HCT116 (cell line): ENCODE results near the gene KASH5. TPM values are rescaled to one million over a fixed set of nuclear protein-coding genes. Genes with fewer than 3 reads are reported as not detected.
A peak's percentile ranks its signal among the peaks of the same experiment; 100 is the strongest.

Source experiments
- ATAC-seq: fragments of 200-7000 bp; cut with Tn5 transposase; 2 replicates; pipeline ENCODE4 v1.9.1; 2020; ENCODE audit warnings: mild to moderate bottlenecking, moderate library complexity
- BruUV-seq: library from RNA; stranded (reverse); fragments of 400-500 nt; replicated peaks from 2 replicates; lab custom pipeline; 2021; lab: Mats Ljungman, UMichigan
- CTCF ChIA-PET: fragments of 300-600 bp; sonication (Branson Sonifier 250); formaldehyde crosslinking; loops from one replicate; lab custom pipeline; 2021; ENCODE audit warnings: antibody characterized with exemption; lab: Charles Lee
- POLR2A ChIA-PET: fragments of 300-600, 350-600 bp; sonication (Branson Sonifier 250); formaldehyde crosslinking; loops from one replicate; lab custom pipeline; 2021; ENCODE audit warnings: antibody characterized with exemption; lab: Charles Lee
- RAD21 ChIA-PET, 2 experiments: fragments of 300-600 bp; sonication (Branson Sonifier 250); formaldehyde crosslinking; loops; one replicate each; lab custom pipeline; 2023; ENCODE audit warnings: low total read pairs in 2 of 2; ENCODE audit not compliant: uncharacterized antibody in 2 of 2, unreplicated experiment in 2 of 2, low non-redundant PET in 1 of 2; lab: Charles Lee
- DNase-seq: peaks from one replicate; pipeline ENCODE4 v3.0.0-alpha.2; 2010; ENCODE audit warnings: low read depth, low spot score
- H2AFZ ChIP-seq: fragments of 200-600 bp; shearing (Covaris generic), sonication (generic); 2 replicates; pipeline ENCODE4 v1.6.1; 2017; ENCODE audit warnings: low read depth, mixed run types, mixed read lengths, antibody characterized with exemption, low read length; ENCODE audit not compliant: poor library complexity, severe bottlenecking
- H3K27ac ChIP-seq: 2 replicates; pipeline ENCODE4 v1.5.1; 2012; ENCODE audit warnings: low read depth, low read length
- H3K27me3 ChIP-seq: fragments of 200-600 bp; sonication (generic); 2 replicates; pipeline ENCODE4 v1.6.1; 2016; ENCODE audit warnings: mixed run types, low read length, mixed read lengths; ENCODE audit not compliant: insufficient read depth
- H3K36me3 ChIP-seq, 2 experiments: fragments of 200-500 bp in 1 of 2; fragments of 200-600 bp in 1 of 2; sonication (Bioruptor generic) in 1 of 2; sonication (generic) in 1 of 2; 2 replicates each; pipeline versions ENCODE4 v1.5.1 to v1.6.1; 2014 to 2016; ENCODE audit warnings: low read length in 2 of 2, inconsistent platforms in 1 of 2, mixed read lengths in 1 of 2, mixed run types in 1 of 2; ENCODE audit not compliant: insufficient read depth in 2 of 2, control insufficient read depth in 1 of 2
- H3K4me1 ChIP-seq, 2 experiments: fragments of 200-600 bp in 1 of 2; sonication (generic) in 1 of 2; 2 replicates each; pipeline versions ENCODE4 v1.5.1 to v1.6.1; 2012 to 2017; ENCODE audit warnings: low read length in 2 of 2, inconsistent platforms in 1 of 2, mild to moderate bottlenecking in 1 of 2, mixed read lengths in 1 of 2, mixed run types in 1 of 2, moderate library complexity in 1 of 2; ENCODE audit not compliant: insufficient read depth in 2 of 2, control insufficient read depth in 1 of 2
- H3K4me2 ChIP-seq: fragments of 200-600 bp; sonication (generic); 2 replicates; pipeline ENCODE4 v1.6.1; 2017; ENCODE audit warnings: mixed run types, low read length, mixed read lengths
- H3K4me3 ChIP-seq, 2 experiments: fragments of 200-600 bp in 1 of 2; sonication (generic) in 1 of 2; replicated peaks in 1 of 2; 2 replicates each; pipeline ENCODE4 v1.5.1; 2011 to 2016; ENCODE audit warnings: low read length in 2 of 2, control low read depth in 1 of 2, low read depth in 1 of 2, mild to moderate bottlenecking in 1 of 2, mixed read lengths in 1 of 2, mixed run types in 1 of 2
- H3K79me2 ChIP-seq: fragments of 200-600 bp; sonication (generic); 2 replicates; pipeline ENCODE4 v1.6.1; 2017; ENCODE audit warnings: mild to moderate bottlenecking, mixed run types, low read length, moderate library complexity, mixed read lengths; ENCODE audit not compliant: insufficient read depth
- H3K9ac ChIP-seq: fragments of 200-600 bp; sonication (generic); 2 replicates; pipeline ENCODE4 v1.6.1; 2016; ENCODE audit warnings: low read length, mixed read lengths
- H3K9me2 ChIP-seq: fragments of 200-600 bp; sonication (generic), shearing (Covaris generic); 2 replicates; pipeline ENCODE4 v1.6.1; 2017; ENCODE audit warnings: mixed run types, mild to moderate bottlenecking, moderate library complexity; ENCODE audit not compliant: insufficient read depth
- H3K9me3 ChIP-seq, 2 experiments: fragments of 200-500 bp in 1 of 2; fragments of 200-600 bp in 1 of 2; sonication (Bioruptor generic) in 1 of 2; sonication (generic) in 1 of 2; 2 replicates each; pipeline ENCODE4 v1.6.1; 2014 to 2017; ENCODE audit warnings: low read length in 2 of 2, mixed read lengths in 2 of 2, inconsistent platforms in 1 of 2, low read depth in 1 of 2, mild to moderate bottlenecking in 1 of 2, mixed run types in 1 of 2, moderate library complexity in 1 of 2; ENCODE audit not compliant: control insufficient read depth in 1 of 2, insufficient read depth in 1 of 2
- H4K20me1 ChIP-seq: fragments of 200-600 bp; sonication (generic), shearing (Covaris generic); 2 replicates; pipeline ENCODE4 v1.6.1; 2017; ENCODE audit warnings: mixed run types, mild to moderate bottlenecking, moderate library complexity; ENCODE audit not compliant: insufficient read depth
- ATF3 ChIP-seq: IDR thresholded peaks from 2 replicates; pipeline ENCODE4 v1.6.1; 2012
- CBX3 ChIP-seq: IDR thresholded peaks from 2 replicates; pipeline ENCODE4 v1.6.1; 2012; ENCODE audit warnings: low read depth
- CEBPB ChIP-seq: IDR thresholded peaks from 2 replicates; pipeline ENCODE4 v1.6.1; 2012; ENCODE audit warnings: low read depth
- CTCF ChIP-seq, 3 experiments: fragments of 200-600 bp in 1 of 3; sonication (generic) in 1 of 3; IDR thresholded peaks in 2 of 3; conservative IDR thresholded peaks in 1 of 3; 2 replicates each; pipeline ENCODE4 v1.5.1; 2012 to 2017; ENCODE audit warnings: low read depth in 2 of 3, low read length in 2 of 3, antibody characterized with exemption in 1 of 3, borderline replicate concordance in 1 of 3, control low read depth in 1 of 3, mild to moderate bottlenecking in 1 of 3, mixed read lengths in 1 of 3, mixed run types in 1 of 3, moderate library complexity in 1 of 3; ENCODE audit not compliant: insufficient read depth in 1 of 3
- EGR1 ChIP-seq: IDR thresholded peaks from 2 replicates; pipeline ENCODE4 v1.6.1; 2012; ENCODE audit warnings: low read depth
- ELF1 ChIP-seq: IDR thresholded peaks from 2 replicates; pipeline ENCODE4 v1.6.1; 2012; ENCODE audit warnings: low read depth, borderline replicate concordance
- EZH2phosphoT487 ChIP-seq: fragments of 200-600 bp; IDR thresholded peaks from 2 replicates; pipeline ENCODE4 v1.6.1; 2018; ENCODE audit warnings: antibody characterized with exemption, borderline replicate concordance
- JUND ChIP-seq: IDR thresholded peaks from 2 replicates; pipeline ENCODE4 v1.6.1; 2012
- MAX ChIP-seq: IDR thresholded peaks from 2 replicates; pipeline ENCODE4 v1.6.1; 2012
- SIN3A ChIP-seq: IDR thresholded peaks from 2 replicates; pipeline ENCODE4 v1.6.1; 2012; ENCODE audit warnings: low read depth
- SRF ChIP-seq: IDR thresholded peaks from 2 replicates; pipeline ENCODE4 v1.6.1; 2012; ENCODE audit warnings: low read depth
- YY1 ChIP-seq: IDR thresholded peaks from 2 replicates; pipeline ENCODE4 v1.6.1; 2011; ENCODE audit warnings: low read length, low read depth, moderate library complexity, mild to moderate bottlenecking; ENCODE audit not compliant: insufficient replicate concordance; ENCODE audit errors: extremely low read depth
- ZBTB33 ChIP-seq: IDR thresholded peaks from 2 replicates; pipeline ENCODE4 v1.6.1; 2011; ENCODE audit warnings: mild to moderate bottlenecking, low read length, moderate library complexity; ENCODE audit not compliant: insufficient replicate concordance; ENCODE audit errors: extremely low read depth
- ZFX ChIP-seq: fragments of 450-650 bp; IDR thresholded peaks from 2 replicates; pipeline ENCODE4 v1.6.1; 2017
- ZNF274 ChIP-seq: fragments of 200-500 bp; sonication (Bioruptor generic); IDR thresholded peaks from 2 replicates; pipeline ENCODE4 v1.6.1; 2014; ENCODE audit warnings: mild to moderate bottlenecking, low read depth, low read length, inconsistent platforms
- intact Hi-C: fragments of 100-400 bp; cut with micrococcal nuclease; formaldehyde crosslinking; loops from 2 replicates; pipeline ENCODE4 v1.10.0; 2022
- total RNA-seq: library from RNA; stranded (reverse); gene quantifications from one replicate; pipeline ENCODE4 v1.2.1, GENCODE V29; 2021; ENCODE audit not compliant: unreplicated experiment

Gene KASH5
- total RNA-seq, 1 experiment from 2014 or later, result not detected

- Histone ChIP-seq H2AFZ (no peak overlapping the region), H3K27me3 (peaks cover 18% of the 10 kb centered on the region), H3K36me3 (no peaks in the 10 kb centered on the region), H3K27ac (no peak overlapping the region), H3K4me3 (no peak overlapping the region), H3K4me2 (no peak overlapping the region), H3K9ac (no peak overlapping the region), H3K9me2 (no peaks in the 10 kb centered on the region), H3K4me1 (peaks cover 0 to 3% of the 10 kb centered on the region in 2 experiments; a peak in 1 of 4 replicates), H3K9me3 (no peaks in the 10 kb centered on the region), H3K79me2 (no peaks in the 10 kb centered on the region), H4K20me1 (no peaks in the 10 kb centered on the region)
- ChIA-PET CTCF (no interaction called here), RAD21 (no interaction called here), POLR2A (interaction anchor here (0.6 to 1.3 kb wide), 3 partner anchors 9 to 283 kb away, joined by 3 to 4 read pairs (median 3); partner anchors contain the start of gene GFY)
- intact Hi-C loops, result no loop called here
- TF ChIP-seq ZBTB33, result no peak
- no peak for TF ChIP-seq CEBPB
- TF ChIP-seq SRF, result no peak
- no peak for TF ChIP-seq EGR1
- TF ChIP-seq ZFX, result no peak
- TF ChIP-seq SIN3A, result no peak
- no TSS peak for BruUV-seq
- peak; percentile 40; the same call in 1 of the 2 replicates for ATAC-seq
- DNase-seq, result no peak
These were observed 47.0 kb downstream of the KASH5 start for GRCh38 chr19:49434907-49435583.

- ChIA-PET RAD21 (no interaction called here), POLR2A (interaction anchor here (1.0 kb wide), 1 partner anchor 282 kb away, joined by 3 read pairs; no protein-coding TSS in a partner anchor), CTCF (no interaction called here)
- Histone ChIP-seq H3K4me3 (no peak overlapping the region), H3K9me3 (no peaks in the 10 kb centered on the region), H3K4me1 (peaks cover 0 to 3% of the 10 kb centered on the region in 2 experiments; a peak in 1 of 4 replicates), H3K4me2 (no peak overlapping the region), H3K9ac (no peak overlapping the region), H3K9me2 (no peaks in the 10 kb centered on the region), H2AFZ (no peak overlapping the region), H3K27ac (no peak overlapping the region), H3K27me3 (peaks cover 21% of the 10 kb centered on the region), H3K79me2 (no peaks in the 10 kb centered on the region), H3K36me3 (no peaks in the 10 kb centered on the region), H4K20me1 (no peaks in the 10 kb centered on the region)
- intact Hi-C loops, result no loop called here
- DNase-seq, result no peak
- ATAC-seq, result no peak
- TF ChIP-seq JUND (no peak), CTCF (IDR thresholded peaks at IDR 0.05 in 2 of 3, conservative IDR thresholded peaks at IDR 0.05 in 1 of 3; ENCODE audit: borderline replicate concordance in 1 of 3, insufficient read depth in 1 of 3, low read depth in 2 of 3, low read length in 2 of 3) (no peak), CBX3 (no peak), EGR1 (no peak), YY1 (no peak), ATF3 (no peak), ZNF274 (no peak), ELF1 (no peak), MAX (no peak), EZH2phosphoT487 (no peak)
- no TSS peak for BruUV-seq
These were observed 47.6 kb downstream of the KASH5 start for GRCh38 chr19:49435670-49436069.
